ENCODE data around the gene SLC5A5. TPM values are rescaled to one million over a fixed set of nuclear protein-coding genes. Genes with fewer than 3 reads are reported as not detected.
A peak's percentile ranks its signal among the peaks of the same experiment; 100 is the strongest.

Gene SLC5A5
- total RNA-seq, 3 donors from 2014 or later (not counting 1 experiment from before 2014, with no cell fraction given), result 0.25 to 0.43 (median 0.26) TPM

DNA sequence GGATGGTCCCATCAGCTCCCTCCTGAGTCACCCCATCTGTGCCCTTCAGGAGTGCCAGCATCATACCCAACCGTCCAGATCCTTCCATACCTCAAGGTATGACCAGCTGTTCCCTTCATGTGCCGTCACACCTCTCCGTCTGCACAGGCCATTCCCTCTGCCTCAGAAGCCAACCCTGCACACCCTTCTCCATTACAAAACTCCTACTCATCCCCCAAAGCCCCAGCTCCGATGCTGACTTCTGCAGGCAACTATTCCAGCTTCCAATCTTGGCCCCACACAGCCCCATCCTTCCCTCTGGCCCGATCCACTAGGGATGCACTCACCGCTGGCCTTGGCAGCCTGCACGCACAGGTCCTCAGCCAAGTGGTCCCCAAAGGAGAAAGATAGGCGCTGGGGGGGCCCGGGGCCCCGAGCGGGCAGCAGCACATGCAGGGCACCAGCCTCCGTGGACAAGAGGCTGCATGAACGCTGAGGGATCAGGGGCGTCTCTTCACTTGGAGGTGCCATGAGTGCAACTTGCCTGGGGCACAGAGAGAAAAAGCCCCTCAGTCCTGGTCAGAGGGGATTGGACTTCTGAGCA lies 27.7 kb upstream of the SLC5A5 start:
- H3K36me3 ChIP-seq (ENCODE audit: control insufficient read depth, insufficient read depth, low read length), result peaks cover 47% of the 10 kb centered on the region
- no peaks in the 10 kb centered on the region for H3K27me3 ChIP-seq (ENCODE audit: control insufficient read depth, insufficient read depth, low read length)
- H3K9me3 ChIP-seq (ENCODE audit: control insufficient read depth, insufficient read depth, low read length), result no peaks in the 10 kb centered on the region
- Mint-ChIP-seq H3K9me3 (no peaks in the 10 kb centered on the region), H3K4me1 (peaks cover 17 to 56% of the 10 kb centered on the region in 2 donors), H3K36me3 (no peaks in the 10 kb centered on the region), H3K27ac (peak overlapping the region; percentile 31 to 76), H3K27me3 (ENCODE audit: low read depth in 2 of 2) (no peaks in the 10 kb centered on the region), H3K4me3 (no peak overlapping the region)
- H3K27ac ChIP-seq (ENCODE audit: low read length), result no peak overlapping the region
- 92% methylated on average over 14 of the region's 14 CpGs for WGBS (ENCODE audit: insufficient coverage)
- intact Hi-C loops (cut with micrococcal nuclease), result no loop called here
- no peak for ATAC-seq
- H3K4me3 ChIP-seq (ENCODE audit: low read length), result no peak overlapping the region
- no peak for DNase-seq
- no peak for TF ChIP-seq CTCF (IDR thresholded peaks at IDR 0.05)
- peaks cover 61% of the 10 kb centered on the region for H3K4me1 ChIP-seq (ENCODE audit: control insufficient read depth, insufficient read depth, low read length)

DNA sequence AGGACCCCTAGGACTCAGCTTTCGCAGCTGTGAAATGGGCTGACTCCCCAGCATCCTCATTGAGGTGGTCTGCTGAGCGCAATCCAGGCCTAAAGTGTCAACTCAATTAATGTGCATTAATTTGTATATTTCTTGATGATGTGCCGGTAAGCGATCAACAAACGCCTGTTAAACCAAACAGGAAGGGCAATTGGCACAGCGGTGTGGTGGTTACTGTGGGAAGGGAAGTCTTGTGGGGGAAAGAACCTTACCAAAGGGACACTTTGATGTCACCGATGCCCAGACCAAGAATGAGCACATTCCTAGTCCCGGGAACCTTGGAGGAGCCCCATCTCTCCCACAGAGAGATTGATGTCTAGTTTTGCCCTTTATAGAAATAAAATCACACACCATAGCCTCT lies 25.6 kb upstream of the SLC5A5 start:
- intact Hi-C loops (cut with micrococcal nuclease), result no loop called here
- H3K36me3 ChIP-seq (ENCODE audit: control insufficient read depth, insufficient read depth, low read length), result peaks cover 26% of the 10 kb centered on the region
- peaks cover 83% of the 10 kb centered on the region for H3K4me1 ChIP-seq (ENCODE audit: control insufficient read depth, insufficient read depth, low read length)
- peak overlapping the region; percentile 21 for H3K4me3 ChIP-seq (ENCODE audit: low read length)
- ATAC-seq (peak in 1 of 3 donors; percentile 15), DNase-seq (peak; percentile 28 to 82)
- H3K27me3 ChIP-seq (ENCODE audit: control insufficient read depth, insufficient read depth, low read length), result no peaks in the 10 kb centered on the region
- H3K9me3 ChIP-seq (ENCODE audit: control insufficient read depth, insufficient read depth, low read length), result no peaks in the 10 kb centered on the region
- WGBS (ENCODE audit: insufficient coverage), result 14% methylated on average over 8 of the region's 8 CpGs
- no peak for TF ChIP-seq CTCF (IDR thresholded peaks at IDR 0.05)
- H3K4me1 Mint-ChIP-seq, result peaks cover 27 to 67% of the 10 kb centered on the region in 2 donors
- no peaks in the 10 kb centered on the region for H3K9me3 Mint-ChIP-seq
- H3K27ac Mint-ChIP-seq, result peak overlapping the region; percentile 98 to 99
- H3K27ac ChIP-seq (ENCODE audit: low read length), result peak overlapping the region; percentile 81
- peak overlapping the region; percentile 82 for H3K4me3 Mint-ChIP-seq
- no peaks in the 10 kb centered on the region for H3K36me3 Mint-ChIP-seq
- no peaks in the 10 kb centered on the region for H3K27me3 Mint-ChIP-seq (ENCODE audit: low read depth in 2 of 2)

DNA sequence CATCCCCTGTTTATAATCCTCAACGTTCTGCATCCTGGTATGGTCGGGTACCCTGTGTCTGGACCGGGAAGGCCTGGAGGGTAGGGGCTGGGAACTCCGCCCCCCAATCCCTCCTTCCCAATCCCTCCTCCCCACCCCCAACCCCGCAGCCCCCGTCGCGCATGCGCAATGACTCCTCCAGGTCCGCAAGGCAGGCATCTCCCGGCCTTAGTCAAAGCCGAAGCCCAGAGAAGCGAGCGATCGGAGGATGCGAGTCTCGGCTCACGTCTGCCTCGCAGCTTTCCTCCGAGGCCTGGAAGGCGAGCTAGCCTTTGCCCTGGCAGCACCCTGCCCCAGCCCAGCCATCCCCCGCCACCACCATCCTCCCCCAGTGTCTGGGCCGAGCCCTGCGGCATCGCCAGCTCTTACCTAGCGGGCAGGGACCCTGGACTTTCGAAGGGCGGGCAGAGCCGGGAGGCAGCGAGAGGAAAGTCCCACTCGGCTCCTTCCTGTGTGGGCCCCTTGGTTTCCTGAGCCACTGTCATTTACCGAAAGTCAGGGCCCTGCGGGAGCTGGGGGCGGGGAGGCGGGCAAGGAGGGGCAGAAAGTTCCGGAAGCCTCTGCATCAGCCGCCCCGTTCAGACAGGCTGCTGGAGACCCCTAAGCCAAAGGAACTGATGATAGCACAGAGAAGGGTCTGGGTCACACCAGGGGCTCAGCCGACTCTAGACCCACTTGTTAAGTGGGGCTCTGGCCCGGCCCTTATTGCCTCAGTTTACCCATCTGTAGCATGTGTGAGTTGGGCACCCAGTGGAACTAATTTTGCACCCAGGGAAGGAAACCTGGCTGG lies 24.0 kb upstream of the SLC5A5 start, which contains the start of gene JAK3:
Gene JAK3, minus strand, starts transcription at position 445 of the 829 bp plus-strand sequence. CDS start 3,565 bp downstream, outside the sequence.
- Mint-ChIP-seq H3K27ac (peak within 1 kb of the TSS; percentile 98 to 99), H3K4me3 (peak within 1 kb of the TSS; percentile 82), H3K27me3 (ENCODE audit: low read depth in 2 of 2) (no peaks in the 10 kb centered on the region), H3K9me3 (no peaks in the 10 kb centered on the region), H3K36me3 (no peaks in the 10 kb centered on the region), H3K4me1 (peaks cover 35 to 72% of the 10 kb centered on the region in 2 donors)
- ATAC-seq (peak; percentile 79 to 88 (median 86)), DNase-seq (peak; percentile 71 to 93)
- H3K27ac ChIP-seq (ENCODE audit: low read length), result peak within 1 kb of the TSS; percentile 81
- intact Hi-C loops (cut with micrococcal nuclease), result no loop called here
- H3K9me3 ChIP-seq (ENCODE audit: control insufficient read depth, insufficient read depth, low read length), result no peaks in the 10 kb centered on the region
- under 1% methylated on average over 38 of the region's 40 CpGs for WGBS (ENCODE audit: insufficient coverage)
- peaks cover 89% of the 10 kb centered on the region for H3K4me1 ChIP-seq (ENCODE audit: control insufficient read depth, insufficient read depth, low read length)
- H3K4me3 ChIP-seq (ENCODE audit: low read length), result peak within 1 kb of the TSS; percentile 61
- H3K27me3 ChIP-seq (ENCODE audit: control insufficient read depth, insufficient read depth, low read length), result no peaks in the 10 kb centered on the region
- peaks cover 14% of the 10 kb centered on the region for H3K36me3 ChIP-seq (ENCODE audit: control insufficient read depth, insufficient read depth, low read length)
- TF ChIP-seq CTCF (IDR thresholded peaks at IDR 0.05), result no peak
